Astrocyte (in vitro differentiated cells and primary cell): ENCODE measurements around the gene RRBP1. TPM values are rescaled to one million over a fixed set of nuclear protein-coding genes. Genes with fewer than 3 reads are reported as not detected.

Experiments used
- DNase-seq: peaks from one replicate; pipeline ENCODE4 v3.0.0-alpha.2; 2010; ENCODE audit warnings: low read depth
- FAIRE-seq: peaks from 2 replicates; lab custom pipeline; 2011; peaks lifted over from hg19 to GRCh38; lab: Jason Lieb, UNC
- H2AFZ ChIP-seq: 2 replicates; pipeline ENCODE4 v1.6.0; 2012; ENCODE audit warnings: low read depth, low read length, inconsistent platforms
- H3K27ac ChIP-seq: 2 replicates; pipeline ENCODE4 v1.5.1; 2011; ENCODE audit warnings: low read depth, low read length, inconsistent platforms
- H3K27me3 ChIP-seq: 2 replicates; pipeline ENCODE4 v1.6.0; 2011; ENCODE audit warnings: low read length, inconsistent platforms; ENCODE audit not compliant: insufficient read depth
- H3K36me3 ChIP-seq: 2 replicates; pipeline ENCODE4 v1.5.1; 2011; ENCODE audit warnings: low read length, inconsistent platforms; ENCODE audit not compliant: insufficient read depth
- H3K4me1 ChIP-seq: 2 replicates; pipeline ENCODE4 v1.5.1; 2011; ENCODE audit warnings: low read length, inconsistent platforms; ENCODE audit not compliant: insufficient read depth
- H3K4me2 ChIP-seq: 2 replicates; pipeline ENCODE4 v1.6.0; 2012; ENCODE audit warnings: low read length, inconsistent platforms
- H3K4me3 ChIP-seq: 2 replicates; pipeline ENCODE4 v1.5.1; 2011; ENCODE audit warnings: low read depth, mild to moderate bottlenecking, low read length, inconsistent platforms; ENCODE audit not compliant: insufficient read depth
- H3K79me2 ChIP-seq: 2 replicates; pipeline ENCODE4 v1.6.0; 2012; ENCODE audit warnings: mild to moderate bottlenecking, low read length, inconsistent platforms; ENCODE audit not compliant: insufficient read depth
- H3K9ac ChIP-seq: 2 replicates; pipeline ENCODE4 v1.6.0; 2012; ENCODE audit warnings: mild to moderate bottlenecking, low read length, inconsistent platforms
- H3K9me3 ChIP-seq: 2 replicates; pipeline ENCODE4 v1.5.1; 2012; ENCODE audit warnings: low read depth, mild to moderate bottlenecking, low read length, inconsistent platforms; ENCODE audit not compliant: insufficient read depth
- H4K20me1 ChIP-seq: 2 replicates; pipeline ENCODE4 v1.6.0; 2012; ENCODE audit warnings: low read length, inconsistent platforms; ENCODE audit not compliant: insufficient read depth
- H3K27ac Mint-ChIP-seq: one replicate; pipeline ENCODE4 v1.8.0; 2021; ENCODE audit warnings: mild to moderate bottlenecking, mixed read lengths; ENCODE audit not compliant: unreplicated experiment
- H3K27me3 Mint-ChIP-seq: one replicate; pipeline ENCODE4 v1.8.0; 2021; ENCODE audit warnings: low read depth, mixed read lengths; ENCODE audit not compliant: unreplicated experiment
- H3K36me3 Mint-ChIP-seq: one replicate; pipeline ENCODE4 v1.8.0; 2021; ENCODE audit warnings: low read depth, mixed read lengths; ENCODE audit not compliant: unreplicated experiment
- H3K4me1 Mint-ChIP-seq: one replicate; pipeline ENCODE4 v1.8.0; 2021; ENCODE audit warnings: low read depth, mixed read lengths; ENCODE audit not compliant: unreplicated experiment
- H3K4me3 Mint-ChIP-seq: one replicate; pipeline ENCODE4 v1.8.0; 2021; ENCODE audit warnings: mild to moderate bottlenecking, moderate library complexity, mixed read lengths; ENCODE audit not compliant: unreplicated experiment
- H3K9me3 Mint-ChIP-seq: one replicate; pipeline ENCODE4 v1.8.0; 2021; ENCODE audit warnings: mild to moderate bottlenecking, mixed read lengths; ENCODE audit not compliant: unreplicated experiment
- CTCF ChIP-seq: IDR thresholded peaks from 2 replicates; pipeline ENCODE4 v1.5.1; 2011; ENCODE audit warnings: low read depth, mild to moderate bottlenecking, inconsistent platforms, low read length, moderate library complexity; ENCODE audit not compliant: insufficient read depth
- EZH2 ChIP-seq: IDR thresholded peaks from 2 replicates; pipeline ENCODE4 v1.6.1; 2012; ENCODE audit warnings: mild to moderate bottlenecking, low read length, inconsistent platforms; ENCODE audit not compliant: insufficient read depth
- total RNA-seq: library from RNA; stranded (reverse); gene quantifications from 2 replicates; pipeline ENCODE4 v1.2.1, GENCODE V29; 2021

The RRBP1 gene
- total RNA-seq, 1 donor from 2014 or later: 347 TPM

DNA sequence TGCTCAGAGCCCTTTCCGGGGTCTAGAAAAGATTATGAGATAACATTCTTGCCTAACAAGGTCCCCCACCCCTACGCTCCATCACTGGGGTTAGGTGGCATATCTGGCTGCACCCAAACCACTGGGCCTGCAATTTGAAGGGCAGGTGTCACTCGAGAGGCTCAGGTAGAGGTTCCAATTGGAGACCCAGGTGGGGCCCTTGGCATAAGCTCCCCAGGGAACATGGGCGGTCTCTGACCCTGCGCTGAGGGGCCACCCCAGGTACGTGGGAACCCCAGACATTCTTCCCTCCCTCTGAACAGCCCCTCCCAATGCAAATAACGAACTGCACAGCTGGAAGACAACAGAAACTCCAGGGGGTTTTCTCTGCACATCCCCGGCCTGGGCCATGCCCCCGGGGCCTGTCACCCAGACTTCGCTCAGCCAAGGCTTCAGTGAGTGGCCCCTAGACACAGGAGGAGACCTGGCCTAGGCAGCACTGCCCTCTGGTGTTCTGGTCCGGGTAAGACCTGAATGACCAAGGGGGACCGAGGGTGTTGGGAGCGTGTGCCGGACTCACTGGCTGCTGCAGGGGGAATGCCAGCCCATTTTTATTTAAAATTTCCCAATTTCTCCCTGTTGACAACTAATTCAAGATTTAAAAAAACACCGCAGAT lies 64.7 kb downstream of the RRBP1 start:
- H3K27me3 ChIP-seq: no peaks in the 10 kb centered on the region
- DNase-seq: no peak
- Mint-ChIP-seq H3K27ac (no peak overlapping the region), H3K9me3 (no peaks in the 10 kb centered on the region), H3K4me3 (no peak overlapping the region), H3K27me3 (no peaks in the 10 kb centered on the region), H3K4me1 (peaks cover 6% of the 10 kb centered on the region), H3K36me3 (peaks cover 7% of the 10 kb centered on the region)
- no peaks in the 10 kb centered on the region for H3K9me3 ChIP-seq
- H4K20me1 ChIP-seq: peaks cover 98% of the 10 kb centered on the region
- no peak for FAIRE-seq
- H2AFZ ChIP-seq: no peak overlapping the region
- no peak for TF ChIP-seq EZH2
- peak; percentile 30 for TF ChIP-seq CTCF
- peaks cover 3% of the 10 kb centered on the region for H3K79me2 ChIP-seq
- H3K4me2 ChIP-seq: no peak overlapping the region
- no peak overlapping the region for H3K9ac ChIP-seq
- peaks cover 11% of the 10 kb centered on the region for H3K4me1 ChIP-seq
- H3K36me3 ChIP-seq: peaks cover 42% of the 10 kb centered on the region
- no peak overlapping the region for H3K4me3 ChIP-seq
- no peak overlapping the region for H3K27ac ChIP-seq

DNA sequence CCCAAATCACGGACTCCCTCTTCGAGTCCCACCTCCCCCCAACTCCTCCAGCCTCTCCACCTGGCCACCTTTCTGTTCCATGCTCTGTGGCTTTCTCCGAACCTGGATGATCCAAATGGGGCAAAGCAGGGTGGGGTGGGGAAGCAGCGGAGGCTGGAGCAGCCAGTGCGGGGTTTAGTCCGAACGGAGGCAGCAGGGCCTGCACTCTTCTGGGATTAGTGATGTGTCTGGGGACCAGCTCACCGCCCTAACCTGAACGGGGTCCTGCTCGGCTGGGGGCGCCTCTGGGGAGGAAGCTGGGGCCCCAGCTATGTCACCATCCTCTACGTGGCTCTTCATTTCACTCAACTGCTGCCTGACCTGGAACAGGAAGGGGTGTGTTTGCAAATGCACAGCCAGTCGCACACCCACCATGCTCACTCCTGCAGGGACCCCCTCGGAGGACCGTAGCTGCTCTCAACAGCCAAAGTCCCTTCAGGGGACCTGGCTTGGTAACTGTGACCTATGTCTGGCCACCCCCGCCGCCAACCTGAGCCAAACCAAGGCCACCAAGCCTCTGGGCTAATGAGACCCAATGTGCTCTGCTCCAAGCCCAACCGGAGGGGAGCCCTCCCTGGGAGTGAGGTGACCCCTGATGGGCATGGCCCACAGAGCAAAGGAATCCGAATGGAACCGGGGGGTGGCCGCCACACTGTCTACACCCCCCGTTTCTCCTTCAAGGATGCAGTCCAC lies 65.4 kb downstream of the RRBP1 start:
- DNase-seq (no peak), FAIRE-seq (no peak)
- Histone ChIP-seq H4K20me1 (peaks cover 98% of the 10 kb centered on the region), H3K36me3 (peaks cover 39% of the 10 kb centered on the region), H3K27me3 (no peaks in the 10 kb centered on the region), H3K4me1 (peaks cover 12% of the 10 kb centered on the region), H3K79me2 (peaks cover 3% of the 10 kb centered on the region), H3K27ac (no peak overlapping the region), H3K4me2 (no peak overlapping the region), H2AFZ (no peak overlapping the region), H3K4me3 (no peak overlapping the region), H3K9me3 (no peaks in the 10 kb centered on the region), H3K9ac (no peak overlapping the region)
- no peak for TF ChIP-seq EZH2
- TF ChIP-seq CTCF: no peak
- Mint-ChIP-seq H3K36me3 (peaks cover 4% of the 10 kb centered on the region), H3K4me1 (peaks cover 7% of the 10 kb centered on the region), H3K9me3 (no peaks in the 10 kb centered on the region), H3K4me3 (no peak overlapping the region), H3K27me3 (no peaks in the 10 kb centered on the region), H3K27ac (no peak overlapping the region)
